GM19023 (cell line): ENCODE results near the gene EBF3.

Experiments used
- ATAC-seq: cut with Tn5 transposase; IDR thresholded peaks from one replicate; pipeline ENCODE4 v1.9.1; 2021; ENCODE audit warnings: mild to moderate bottlenecking, moderate library complexity; ENCODE audit not compliant: unreplicated experiment

Gene EBF3

DNA sequence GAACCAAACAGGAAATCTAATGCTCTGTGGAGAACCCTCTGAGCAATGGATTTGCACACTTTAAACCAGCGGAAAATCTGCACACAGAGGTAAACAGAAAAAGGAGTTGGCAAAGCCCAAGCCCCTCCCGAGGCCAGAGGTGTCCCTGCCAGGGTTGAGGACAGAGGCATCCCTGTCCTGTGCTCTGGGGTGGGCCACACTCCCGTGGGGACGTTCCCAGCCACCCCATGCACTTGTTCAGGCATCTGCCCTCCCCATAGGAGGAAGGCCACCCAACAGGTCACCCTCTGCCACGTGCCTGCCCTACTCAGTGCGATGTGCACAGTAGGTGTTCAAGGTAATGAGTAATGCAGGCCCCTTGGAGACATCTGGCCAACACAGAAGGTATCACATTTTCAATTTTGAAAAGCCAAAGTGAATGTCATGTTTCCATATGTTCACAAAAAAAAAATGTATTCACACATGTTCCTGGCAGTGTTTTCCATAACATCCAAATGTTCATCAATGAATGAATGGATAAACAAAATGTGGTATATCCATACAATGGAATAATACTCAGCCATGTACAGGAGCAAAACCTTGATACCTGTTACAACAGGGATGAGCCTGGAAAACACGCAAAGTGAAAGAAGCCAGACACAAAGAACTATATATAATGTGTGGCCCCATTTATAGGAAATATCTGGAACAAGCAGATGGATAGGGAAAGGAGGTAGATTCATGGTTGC is 108.1 kb downstream of the EBF3 start:
- no peak for ATAC-seq

- ATAC-seq: no peak
These were observed 109.0 kb downstream of the EBF3 start for GRCh38 chr10:129854796-129855705.

DNA sequence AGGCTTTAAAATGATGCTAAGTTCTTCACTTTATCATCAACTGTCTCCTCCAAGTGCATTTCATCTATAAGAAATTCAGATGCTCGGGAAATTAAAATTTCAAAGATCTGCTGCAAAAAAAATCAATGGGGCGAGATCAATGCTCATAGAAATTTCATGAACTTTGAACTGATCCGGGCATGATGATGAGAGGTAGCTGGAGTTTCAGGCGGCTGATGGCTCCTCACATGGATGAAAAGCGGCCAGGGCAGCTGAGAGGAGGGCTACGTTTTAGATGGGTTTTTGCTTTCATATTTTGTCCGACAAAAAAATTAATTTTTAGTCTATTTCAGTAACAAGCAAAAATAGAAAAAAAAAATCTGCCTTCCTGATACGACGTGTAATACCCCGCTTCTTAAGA is 109.9 kb downstream of the EBF3 start:
- no peak for ATAC-seq

- ATAC-seq: no peak
These were observed 110.5 kb downstream of the EBF3 start for GRCh38 chr10:129853562-129853903.

GRCh38 chr10:129852829-129853561 is 111.1 kb downstream of the EBF3 start:
- no peak for ATAC-seq

DNA sequence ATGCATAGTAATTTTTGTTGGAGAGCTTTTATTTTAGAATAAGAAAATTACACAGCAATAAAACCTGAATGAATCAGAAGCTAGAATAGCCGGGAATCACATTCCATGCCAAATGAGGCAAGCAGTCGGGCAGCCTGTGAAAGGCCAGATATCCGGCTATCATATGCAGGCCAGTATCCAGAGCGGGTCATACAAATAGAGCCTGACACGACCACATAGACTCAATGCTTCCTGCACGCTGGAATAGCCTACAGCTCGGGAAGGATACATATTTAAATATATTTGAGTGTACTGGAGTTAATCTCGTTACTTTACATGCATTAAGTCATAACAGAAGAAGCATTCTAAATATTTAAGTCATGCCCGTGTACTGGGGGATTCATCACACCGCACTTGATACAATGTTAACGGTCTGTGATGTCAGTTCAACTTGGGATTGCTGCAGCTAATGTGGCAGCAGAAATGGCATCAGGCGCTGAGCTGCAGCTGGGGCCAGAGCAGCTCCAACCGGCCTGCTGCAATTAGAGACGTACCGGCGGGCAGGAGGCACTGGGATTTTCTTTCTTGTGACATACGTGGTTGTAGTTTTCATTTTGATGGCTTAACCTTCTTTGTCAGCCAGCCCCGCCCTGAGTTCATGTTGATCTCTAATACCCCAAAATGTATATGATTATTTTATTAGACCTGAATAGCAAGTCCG is 112.0 kb downstream of the EBF3 start:
- no peak for ATAC-seq

DNA sequence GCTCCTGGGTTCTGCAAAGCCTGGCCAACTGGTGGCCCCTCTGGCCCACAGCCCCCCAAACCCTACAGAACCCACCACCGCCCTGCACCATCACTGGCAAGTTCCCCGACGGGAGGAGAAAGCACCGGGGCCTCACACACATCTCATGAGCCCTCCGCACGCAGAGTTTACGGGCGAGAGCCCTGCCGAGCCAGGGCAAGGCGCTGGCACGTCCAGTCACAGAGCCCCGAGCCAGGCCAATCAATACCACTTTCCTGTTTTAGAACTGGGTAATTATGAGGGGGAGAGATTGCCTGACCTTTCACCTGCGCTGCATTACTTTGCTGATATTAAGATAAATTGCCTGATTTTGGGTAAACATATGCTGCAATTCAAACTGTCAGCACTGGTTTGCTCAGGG is 113.3 kb downstream of the EBF3 start:
- ATAC-seq: no peak

- no peak for ATAC-seq
These were observed 113.8 kb downstream of the EBF3 start for GRCh38 chr10:129850316-129850715.

- ATAC-seq: no peak
These were observed 114.2 kb downstream of the EBF3 start for GRCh38 chr10:129849853-129850252.

- ATAC-seq: no peak
These were observed 114.7 kb downstream of the EBF3 start for GRCh38 chr10:129849452-129849750.

GRCh38 chr10:129848696-129849451 is 115.2 kb downstream of the EBF3 start:
- no peak for ATAC-seq

DNA sequence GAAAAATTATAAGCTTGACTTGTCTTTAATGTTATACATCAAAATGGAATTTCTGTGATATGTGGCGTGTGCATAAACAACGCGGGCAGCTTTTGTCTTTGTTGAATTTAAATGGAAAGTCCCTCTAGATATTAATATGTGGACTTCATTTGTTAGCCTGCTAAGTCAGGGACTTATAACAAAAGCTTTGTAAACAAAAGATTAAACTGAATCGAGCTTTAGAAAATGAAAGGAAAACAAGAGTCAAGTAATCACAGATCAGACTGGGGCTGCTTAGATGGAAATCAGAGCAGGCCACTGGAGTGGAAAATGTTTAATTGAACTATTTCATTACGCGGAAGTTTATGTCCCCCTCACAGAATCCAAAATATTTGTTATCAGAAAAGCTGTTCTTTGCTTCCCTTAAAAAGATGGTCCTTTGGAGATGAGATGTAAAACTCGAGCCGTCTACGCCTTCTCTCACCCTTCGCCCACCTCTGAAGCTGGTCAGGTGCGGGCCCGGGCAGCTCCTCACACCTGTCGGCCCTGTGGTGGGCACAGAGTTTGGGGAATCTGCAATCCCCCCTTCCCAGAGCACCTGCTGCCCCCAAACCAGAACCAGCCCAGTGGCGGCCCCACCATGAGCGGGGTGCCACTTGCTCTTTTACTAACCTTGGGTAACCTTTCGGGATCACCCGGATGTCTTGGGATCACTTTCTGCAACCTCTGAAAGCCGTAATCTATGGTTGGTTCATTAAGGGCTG is 116.2 kb downstream of the EBF3 start:
- no peak for ATAC-seq

GRCh38 chr10:129846991-129847391 is 117.1 kb downstream of the EBF3 start:
- no peak for ATAC-seq

DNA sequence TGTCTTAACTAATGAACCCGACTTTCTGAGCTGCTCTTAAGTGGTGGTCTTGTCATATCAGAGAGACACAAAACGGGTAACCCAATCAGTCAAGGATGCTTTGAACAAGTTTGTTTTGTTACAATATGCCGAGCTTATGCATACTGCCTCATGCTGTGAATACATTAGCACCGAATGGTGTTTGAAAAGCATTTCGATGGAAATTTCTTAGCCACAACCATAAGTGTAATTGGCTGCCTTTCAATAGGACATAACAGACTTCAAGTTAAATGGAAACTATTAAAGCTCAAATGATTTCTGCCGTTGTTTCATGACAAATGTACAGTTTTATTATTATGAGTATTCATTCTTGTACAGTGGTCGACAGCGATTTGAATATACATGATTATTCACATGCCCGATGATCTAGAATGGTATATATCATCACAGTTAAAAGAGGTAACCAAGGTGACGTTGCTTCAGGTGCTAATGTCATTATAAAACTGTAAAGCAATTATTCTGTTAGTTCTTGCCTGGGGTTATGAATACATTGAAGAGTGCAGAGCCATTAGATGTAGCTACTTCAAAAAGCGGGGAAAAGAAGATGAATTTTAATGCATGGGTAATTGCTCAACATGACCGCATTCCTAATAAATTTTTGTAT is 118.8 kb downstream of the EBF3 start:
- ATAC-seq: no peak

DNA sequence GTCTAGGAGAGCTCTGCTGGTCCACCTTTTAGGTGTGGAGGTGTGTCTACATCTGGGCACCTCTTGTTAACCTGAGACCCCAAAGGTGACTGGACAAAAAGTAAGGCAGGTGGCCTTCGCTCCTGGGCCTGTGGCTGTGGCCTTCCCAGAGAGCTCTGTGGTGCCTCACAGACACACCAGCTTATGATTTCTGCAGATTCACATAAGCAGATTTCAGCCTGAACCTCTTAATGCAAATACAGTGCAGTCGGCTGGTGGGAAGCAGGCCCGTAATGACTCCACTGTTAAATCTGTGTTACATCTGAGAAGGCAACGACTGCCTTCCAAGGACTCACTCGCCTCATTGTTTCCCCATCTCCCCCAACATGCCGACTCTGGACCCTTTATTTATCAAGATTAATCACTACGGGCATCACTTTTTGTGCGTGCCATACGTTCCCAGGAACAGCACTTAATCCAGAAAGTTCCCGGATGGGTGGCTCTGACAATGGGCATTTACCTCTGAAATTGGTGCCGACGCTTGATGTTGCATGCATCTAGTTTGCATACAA is 119.8 kb downstream of the EBF3 start:
- ATAC-seq: no peak

DNA sequence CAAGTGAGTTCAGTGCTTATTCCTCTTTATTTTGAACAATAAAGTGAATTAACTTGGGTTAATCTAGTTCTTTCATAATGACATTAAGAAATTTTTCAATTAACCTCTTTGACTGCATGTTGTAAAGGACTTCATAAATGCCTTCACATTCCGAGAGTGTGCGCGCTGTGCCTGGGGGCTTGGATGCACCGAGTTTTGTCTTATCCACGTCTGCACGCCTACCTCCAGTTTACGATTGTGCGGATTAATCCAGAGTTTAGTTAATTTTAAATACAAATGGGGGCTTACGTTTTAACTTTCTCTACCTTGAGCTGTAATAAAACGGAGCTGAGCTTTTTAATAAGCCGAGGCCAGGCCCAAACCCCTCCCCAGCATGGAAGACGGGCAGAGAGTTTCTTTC is 120.4 kb downstream of the EBF3 start:
- no peak for ATAC-seq

GRCh38 chr10:129843131-129843541 is 120.9 kb downstream of the EBF3 start:
- no peak for ATAC-seq

GRCh38 chr10:129842031-129842430 is 122.0 kb downstream of the EBF3 start:
- ATAC-seq: no peak

DNA sequence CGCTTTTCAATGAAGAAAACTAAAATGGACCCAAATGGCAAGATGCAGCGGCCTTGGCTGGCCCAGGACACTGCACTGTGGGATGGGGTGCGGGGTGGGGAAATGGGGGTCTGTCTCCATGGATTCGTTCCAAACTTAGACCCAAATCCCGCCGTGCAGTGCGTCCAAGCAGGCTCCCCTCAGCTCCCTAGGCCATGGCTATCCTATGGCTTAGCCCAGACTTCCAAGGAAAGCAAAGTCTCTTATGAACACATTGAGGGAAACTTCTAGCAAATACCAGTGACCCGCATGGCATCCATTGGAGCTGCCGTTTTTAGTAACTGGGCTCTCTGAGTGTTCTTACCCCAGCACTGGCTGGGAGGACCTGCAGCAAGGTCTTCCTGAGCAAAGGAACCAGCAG is 122.5 kb downstream of the EBF3 start:
- no peak for ATAC-seq
